PC-9 (cell line): ENCODE results near the gene COL1A2.

Experiments used
- EZH2 ChIP-seq: fragments of 200-600 bp; sonication (generic); IDR thresholded peaks from 2 replicates; pipeline ENCODE4 v1.8.0; 2017; ENCODE audit warnings: antibody characterized with exemption, low read depth
- TF ChIP-seq, protein P1 (sequence below): fragments of 200-600 bp; sonication (generic); conservative IDR thresholded peaks from 2 replicates; pipeline ENCODE4 v1.6.1; 2017; ENCODE audit warnings: mixed run types, antibody characterized with exemption, mild to moderate bottlenecking, moderate library complexity

DNA sequence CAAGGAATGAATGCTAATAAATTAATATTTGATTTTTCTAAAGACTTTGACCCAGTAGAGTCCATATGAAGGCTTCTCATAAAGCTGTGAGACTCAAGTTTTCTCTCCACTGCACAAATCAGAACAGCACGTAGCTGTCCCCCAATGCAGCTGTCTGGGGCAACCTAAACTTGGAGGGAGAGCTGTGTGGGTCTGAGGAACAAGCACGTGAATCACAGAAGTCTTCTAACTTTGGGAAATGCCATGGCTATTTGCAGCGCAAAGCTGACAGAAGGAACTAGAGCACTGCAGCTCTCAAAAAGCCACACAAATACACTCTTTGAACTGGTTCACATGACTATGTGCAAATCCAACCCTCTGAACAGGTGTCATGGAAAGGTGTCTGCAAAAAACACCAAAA is 47.9 kb downstream of the COL1A2 start:
- TF ChIP-seq, protein P1, sequence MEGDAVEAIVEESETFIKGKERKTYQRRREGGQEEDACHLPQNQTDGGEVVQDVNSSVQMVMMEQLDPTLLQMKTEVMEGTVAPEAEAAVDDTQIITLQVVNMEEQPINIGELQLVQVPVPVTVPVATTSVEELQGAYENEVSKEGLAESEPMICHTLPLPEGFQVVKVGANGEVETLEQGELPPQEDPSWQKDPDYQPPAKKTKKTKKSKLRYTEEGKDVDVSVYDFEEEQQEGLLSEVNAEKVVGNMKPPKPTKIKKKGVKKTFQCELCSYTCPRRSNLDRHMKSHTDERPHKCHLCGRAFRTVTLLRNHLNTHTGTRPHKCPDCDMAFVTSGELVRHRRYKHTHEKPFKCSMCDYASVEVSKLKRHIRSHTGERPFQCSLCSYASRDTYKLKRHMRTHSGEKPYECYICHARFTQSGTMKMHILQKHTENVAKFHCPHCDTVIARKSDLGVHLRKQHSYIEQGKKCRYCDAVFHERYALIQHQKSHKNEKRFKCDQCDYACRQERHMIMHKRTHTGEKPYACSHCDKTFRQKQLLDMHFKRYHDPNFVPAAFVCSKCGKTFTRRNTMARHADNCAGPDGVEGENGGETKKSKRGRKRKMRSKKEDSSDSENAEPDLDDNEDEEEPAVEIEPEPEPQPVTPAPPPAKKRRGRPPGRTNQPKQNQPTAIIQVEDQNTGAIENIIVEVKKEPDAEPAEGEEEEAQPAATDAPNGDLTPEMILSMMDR = no peak
- no peak for TF ChIP-seq EZH2
